GM19099 (cell line): ENCODE results near the gene PHF13.

Experiments used
- POLR2A ChIP-seq: IDR thresholded peaks from 3 replicates; pipeline ENCODE4 v1.6.1; 2011; ENCODE audit warnings: low read depth; ENCODE audit not compliant: insufficient read length; ENCODE audit errors: extremely low read depth

PHF13 gene

DNA sequence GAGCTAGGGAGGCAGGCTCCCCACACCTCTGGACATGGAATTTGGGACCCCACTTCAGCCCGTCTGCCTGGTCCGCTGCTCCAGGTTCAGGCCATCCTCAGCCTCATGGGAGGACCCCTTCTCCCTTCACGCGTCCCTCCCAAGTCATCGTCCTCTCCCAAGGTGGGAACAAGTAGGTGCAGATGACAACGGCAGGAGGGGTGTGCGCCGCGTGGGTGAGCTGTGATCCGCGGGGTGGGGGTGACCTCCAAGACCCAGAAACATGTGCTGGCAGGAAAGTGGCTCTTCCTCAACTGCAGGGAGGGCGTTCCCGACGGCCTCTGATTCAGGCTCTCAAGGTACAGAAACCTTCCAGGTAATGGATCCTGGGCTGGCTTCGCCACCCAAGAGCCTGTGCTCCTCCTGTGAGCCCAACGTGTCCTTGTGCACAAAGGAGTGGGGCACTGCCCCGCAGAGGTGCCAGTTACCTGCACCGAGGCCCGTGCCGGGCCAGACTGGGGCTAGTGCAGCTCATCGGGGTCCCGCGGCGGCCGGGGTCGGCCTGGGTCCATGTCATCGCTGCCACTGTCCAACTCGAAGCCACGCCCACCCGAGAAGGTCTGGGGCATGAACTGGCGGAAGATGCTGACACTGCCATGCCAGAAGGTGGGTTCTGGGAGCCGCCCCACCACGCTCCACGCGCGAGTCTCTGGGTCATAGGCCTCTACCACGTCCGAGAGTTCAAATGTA, 20.5 kb upstream of the PHF13 start:
- no peak for TF ChIP-seq POLR2A

DNA sequence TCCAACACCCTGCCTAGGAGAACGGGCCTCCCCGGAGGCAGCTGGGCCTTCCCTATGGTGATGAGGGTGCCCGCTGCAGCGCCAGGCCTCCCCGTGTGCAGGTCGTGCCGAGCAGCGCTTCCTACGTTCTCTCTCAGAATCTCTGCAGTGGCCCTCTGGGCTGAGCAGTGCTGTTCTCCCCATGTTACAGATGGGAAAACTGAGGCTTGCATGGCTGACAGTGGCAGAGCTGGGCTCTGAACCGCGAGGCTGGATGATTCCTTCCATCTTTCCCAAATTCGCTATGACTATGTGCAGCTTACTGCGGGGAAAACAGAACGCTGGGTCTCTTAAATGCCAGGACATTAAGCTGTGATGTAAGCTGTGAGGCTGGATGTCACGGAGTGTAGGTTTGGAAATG, 19.7 kb upstream of the PHF13 start:
- no peak for TF ChIP-seq POLR2A

DNA sequence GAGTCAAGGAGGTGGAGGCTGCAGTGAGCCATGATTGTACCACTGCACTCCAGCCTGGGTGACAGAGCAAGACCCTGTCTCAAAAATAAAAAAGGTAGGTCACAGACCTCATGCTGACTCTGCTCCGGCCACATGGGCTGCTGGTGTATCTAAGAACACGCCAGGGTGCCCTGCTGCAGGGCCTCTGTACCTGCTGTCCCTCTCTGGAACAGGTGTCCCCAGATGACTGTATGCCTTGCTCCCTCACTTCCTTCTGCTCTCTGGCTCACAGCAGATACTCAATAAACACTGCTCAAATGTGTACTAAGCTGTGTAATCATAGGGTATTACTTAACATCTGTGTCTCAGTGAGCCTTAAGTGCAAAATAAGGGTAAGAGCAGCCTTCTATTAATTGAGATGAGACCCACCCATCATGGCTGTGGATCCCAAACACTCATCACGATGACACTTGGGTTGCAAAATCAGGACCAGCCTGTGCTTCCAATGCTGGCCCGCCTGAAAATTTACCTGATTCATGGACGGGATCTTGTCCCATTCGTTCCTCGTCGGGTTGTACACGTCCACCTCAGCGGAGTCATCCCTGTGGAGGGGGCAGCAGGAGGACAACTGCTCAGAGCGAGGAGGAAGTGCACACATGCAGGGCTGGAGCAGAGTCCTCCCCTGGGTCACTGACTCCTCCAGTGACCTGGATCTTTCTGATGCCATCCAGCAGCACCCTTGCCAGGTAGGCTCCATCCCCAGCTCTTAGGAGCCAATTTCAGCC, 18.4 kb upstream of the PHF13 start:
- no peak for TF ChIP-seq POLR2A

DNA sequence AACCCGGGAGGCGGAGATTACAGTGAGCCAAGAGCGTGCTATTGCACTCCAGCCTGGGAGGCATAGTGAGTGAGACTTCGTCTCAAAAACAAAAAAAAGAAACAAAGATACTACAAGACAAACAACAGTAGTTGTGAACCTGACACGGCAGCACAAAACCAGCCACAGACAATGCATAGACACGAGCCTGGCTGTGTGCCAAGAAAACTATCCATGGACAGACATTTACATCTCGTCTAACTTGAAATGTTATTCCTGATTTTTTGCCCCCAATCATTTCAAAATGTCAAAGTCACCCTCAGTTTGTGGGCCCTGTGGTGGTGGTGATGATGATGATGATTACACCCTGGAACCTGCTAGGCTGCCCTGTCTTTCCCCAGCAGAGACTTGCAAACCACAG, 17.2 kb upstream of the PHF13 start:
- TF ChIP-seq POLR2A: no peak

- no peak for TF ChIP-seq POLR2A
Observed at GRCh38 chr1:6596886-6597776, 16.4 kb upstream of the PHF13 start.

DNA sequence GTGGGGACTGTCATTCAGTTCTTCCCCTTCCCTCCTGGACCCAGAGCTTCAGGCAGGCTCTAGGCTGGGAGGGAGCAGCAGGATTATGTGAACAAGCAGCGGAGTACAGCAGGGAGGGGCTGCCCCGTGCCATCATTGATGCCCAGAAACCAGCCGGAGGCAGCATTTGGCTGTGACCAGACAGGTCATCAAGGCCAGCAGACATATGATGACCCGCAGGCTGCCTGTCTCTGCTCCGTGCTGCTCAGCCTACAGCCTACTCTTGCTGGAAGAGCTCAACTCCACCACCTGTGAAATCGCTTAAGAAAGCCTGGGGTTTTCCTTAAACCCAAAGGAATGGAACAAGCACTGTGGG, 15.8 kb upstream of the PHF13 start:
- TF ChIP-seq POLR2A: no peak

- TF ChIP-seq POLR2A: no peak
Observed at GRCh38 chr1:6599141-6599975, 14.2 kb upstream of the PHF13 start.

GRCh38 chr1:6600410-6601048, 13.0 kb upstream of the PHF13 start:
- TF ChIP-seq POLR2A: no peak

DNA sequence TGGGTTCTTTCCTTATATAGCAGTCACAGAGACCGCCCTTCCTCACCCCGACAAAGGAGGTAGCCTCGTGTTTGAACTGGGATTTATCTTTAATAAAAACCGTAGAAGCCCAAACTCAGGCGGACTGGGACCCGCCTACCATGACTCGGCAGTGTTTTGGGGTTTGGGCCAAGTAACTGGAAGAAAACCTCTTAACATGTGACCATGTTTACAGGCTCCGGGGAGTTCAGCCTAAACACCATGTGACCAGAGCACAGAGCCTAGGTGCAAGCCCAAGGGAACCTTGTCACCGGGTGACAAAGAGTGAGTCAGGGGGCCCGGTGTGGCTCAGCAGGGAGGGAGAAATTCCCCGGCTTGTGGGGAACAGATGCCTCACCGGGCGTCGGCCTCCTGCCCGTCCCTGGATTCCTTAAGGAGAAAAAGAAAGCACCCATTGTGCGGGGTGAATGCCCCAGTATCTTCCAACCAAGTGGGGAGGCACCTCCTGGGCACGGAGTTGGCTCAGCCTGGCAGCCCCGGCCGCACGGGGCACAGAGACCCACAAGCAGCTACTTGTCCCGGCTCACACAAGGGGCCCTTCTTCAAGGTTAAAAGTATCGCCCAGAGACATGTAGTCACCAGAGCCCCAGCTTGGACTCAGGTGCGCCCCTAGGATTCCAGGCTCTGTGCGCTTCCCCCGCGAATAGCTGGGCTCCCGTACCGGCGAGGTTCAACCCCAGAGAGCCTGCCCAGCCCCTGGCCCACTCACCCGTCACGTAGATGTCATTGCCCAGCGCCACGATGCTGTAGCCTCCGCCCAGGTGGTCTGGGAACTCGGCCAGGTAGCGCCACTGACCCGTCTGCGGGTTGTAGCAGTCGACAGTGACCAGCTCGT, 12.2 kb upstream of the PHF13 start:
- TF ChIP-seq POLR2A: peak; percentile 11

GRCh38 chr1:6601923-6602668, 11.4 kb upstream of the PHF13 start:
- no peak for TF ChIP-seq POLR2A

DNA sequence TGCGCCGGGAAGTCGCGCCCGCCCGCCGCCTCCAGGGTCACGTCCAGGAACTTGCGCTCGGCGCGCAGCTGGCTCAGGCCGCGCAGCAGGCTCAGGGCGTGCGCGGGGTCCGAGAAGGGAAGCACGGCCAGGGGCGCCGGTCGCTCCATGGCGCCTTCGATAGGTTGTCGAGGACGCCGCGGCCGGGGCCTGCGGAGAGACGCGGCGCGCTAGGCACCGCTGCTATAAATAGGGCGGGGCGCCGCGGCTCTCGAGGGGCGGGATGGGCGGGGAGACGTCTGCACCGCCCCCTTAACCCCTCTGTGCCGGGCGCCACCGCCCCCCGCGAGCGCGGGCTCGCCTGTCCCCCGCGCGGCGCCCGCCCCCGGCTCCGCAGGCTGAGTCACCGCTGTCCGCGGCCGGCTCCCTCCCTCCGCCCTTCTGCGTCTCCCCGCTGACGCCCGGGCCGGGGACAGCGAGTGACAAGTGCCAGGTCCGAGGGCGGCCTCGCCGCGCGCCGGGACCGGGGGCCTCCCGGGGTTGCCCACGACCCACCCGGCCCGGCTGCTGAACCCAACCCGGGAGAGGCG, 10.8 kb upstream of the PHF13 start, which contains the start of gene KLHL21:
Gene KLHL21 (minus strand): TSS at position 201 of the 569 bp plus-strand sequence. CDS start 52 bp downstream, at position 149.
- TF ChIP-seq POLR2A: peak; percentile 90
